ENCODE data around the gene ARHGEF19. TPM values are rescaled to one million over a fixed set of nuclear protein-coding genes. Genes with fewer than 3 reads are reported as not detected.

Gene ARHGEF19
- total and polyA plus RNA-seq, 9 of the 15 experiments (the other 6 are each of a cell fraction or from before 2014, with no cell fraction given), result 0.73 to 21.0 (median 5.2) TPM

GRCh38 chr1:16206547-16207317, 5.7 kb downstream of the ARHGEF19 start (continued):
- no peak for TF ChIP-seq TFAM (CRISPR knock-in tag; conservative IDR thresholded peaks at IDR 0.05)
- TF ChIP-seq ZNF655 (CRISPR knock-in tag; IDR thresholded peaks at IDR 0.05), result no peak
- no peak for TF ChIP-seq POU5F1 (IDR thresholded peaks at IDR 0.05; ENCODE audit: borderline replicate concordance, low read depth, low read length, partially characterized antibody)
- peak; percentile 80; the same call in 1 of the 2 replicates for TF ChIP-seq CBX1 (IDR thresholded peaks at IDR 0.05; ENCODE audit: low read depth)
- TF ChIP-seq JUNB (CRISPR knock-in tag; conservative IDR thresholded peaks at IDR 0.05), result no peak
- TF ChIP-seq SMAD3 (CRISPR knock-in tag; conservative IDR thresholded peaks at IDR 0.05), result 0 out of 2 replicates have a peak, but pooled peaks have one; percentile 25
- no peak for TF ChIP-seq TFE3 (CRISPR knock-in tag; IDR thresholded peaks at IDR 0.05)
- TF ChIP-seq ZC3H8 (IDR thresholded peaks at IDR 0.05), result no peak
- TF ChIP-seq HNRNPK (IDR thresholded peaks at IDR 0.05; ENCODE audit: low read depth, low read length, poor library complexity, severe bottlenecking), result peak; percentile 92
- TF ChIP-seq MLLT1 (IDR thresholded peaks at IDR 0.05), result peak in 1 of 2 experiments; percentile 52; a peak in 2 of 4 replicates
- no peak for TF ChIP-seq GTF3C2 (IDR thresholded peaks at IDR 0.05; ENCODE audit: borderline replicate concordance, extremely low read depth, insufficient read length)
- TF ChIP-seq ZHX1 (conservative IDR thresholded peaks at IDR 0.05; ENCODE audit: low read length), result 0 out of 2 replicates have a peak, but pooled peaks have one; percentile 49

Measured in K562 (cell line).